Liver (tissue), 9 donors: ENCODE measurements around the gene TNFAIP3. TPM values are rescaled to one million over a fixed set of nuclear protein-coding genes. Genes with fewer than 3 reads are reported as not detected.

Experiments used
- DNase-seq: peaks from one replicate; pipeline ENCODE4 v3.0.0-alpha.2; 2017; ENCODE audit warnings: low spot score
- H3K27ac ChIP-seq, 2 donors: one replicate each; pipeline ENCODE4 v1.7.0; 2013; ENCODE audit warnings: inconsistent platforms in 2 of 2, low read length in 2 of 2, control low read depth in 1 of 2, low read depth in 1 of 2, mild to moderate bottlenecking in 1 of 2
- H3K27me3 ChIP-seq, 4 donors: one replicate each; pipeline versions ENCODE4 v1.6.1 to v1.7.0; 2013; ENCODE audit warnings: low read length in 3 of 4, inconsistent platforms in 1 of 4, mild to moderate bottlenecking in 1 of 4, moderate library complexity in 1 of 4; ENCODE audit not compliant: control insufficient read depth in 4 of 4, insufficient read depth in 4 of 4
- H3K36me3 ChIP-seq, 4 donors: one replicate each; pipeline versions ENCODE4 v1.6.1 to v1.7.0; 2013; ENCODE audit warnings: low read length in 3 of 4, mild to moderate bottlenecking in 3 of 4, low read depth in 1 of 4, moderate library complexity in 1 of 4; ENCODE audit not compliant: control insufficient read depth in 4 of 4, insufficient read depth in 3 of 4
- H3K4me1 ChIP-seq, 4 donors: one replicate each; pipeline versions ENCODE4 v1.6.1 to v1.7.0; 2013; ENCODE audit warnings: low read length in 3 of 4, mild to moderate bottlenecking in 3 of 4, moderate library complexity in 1 of 4; ENCODE audit not compliant: control insufficient read depth in 4 of 4, insufficient read depth in 4 of 4
- H3K4me3 ChIP-seq, 3 donors: one replicate each; pipeline versions ENCODE4 v1.6.1 to v1.7.0; 2013; ENCODE audit warnings: low read length in 3 of 3, control low read depth in 1 of 3, low read depth in 1 of 3, mild to moderate bottlenecking in 1 of 3
- H3K9ac ChIP-seq, 2 donors: one replicate each; pipeline ENCODE4 v1.7.0; 2013; ENCODE audit warnings: low read length in 2 of 2, mild to moderate bottlenecking in 2 of 2, moderate library complexity in 2 of 2, control low read depth in 1 of 2, low read depth in 1 of 2
- H3K9me3 ChIP-seq, 4 donors: one replicate each; pipeline versions ENCODE4 v1.6.1 to v1.7.0; 2013; ENCODE audit warnings: low read length in 3 of 4; ENCODE audit not compliant: control insufficient read depth in 4 of 4
- ATF3 ChIP-seq: IDR thresholded peaks from 2 replicates; pipeline ENCODE4 v1.6.1; 2016; ENCODE audit warnings: antibody characterized with exemption
- CTCF ChIP-seq: fragments of 150-350 bp; IDR thresholded peaks from 2 replicates; pipeline ENCODE4 v1.5.1; 2017; ENCODE audit warnings: improper control_type of control experiment, low read depth, low read length; ENCODE audit not compliant: missing input control
- EGR1 ChIP-seq, 2 donors: IDR thresholded peaks; 2 replicates each; pipeline ENCODE4 v1.6.1; 2016 to 2018; ENCODE audit warnings: antibody characterized with exemption in 2 of 2, low read depth in 2 of 2
- FOXA1 ChIP-seq: IDR thresholded peaks from 2 replicates; pipeline ENCODE4 v1.6.1; 2016; ENCODE audit warnings: antibody characterized with exemption
- GABPA ChIP-seq, 2 donors: IDR thresholded peaks in 1 of 2; conservative IDR thresholded peaks in 1 of 2; 2 replicates each; pipeline ENCODE4 v1.6.1; 2016; ENCODE audit warnings: antibody characterized with exemption in 2 of 2, mild to moderate bottlenecking in 1 of 2, moderate library complexity in 1 of 2
- HNF4A ChIP-seq, 2 donors: conservative IDR thresholded peaks; 2 replicates each; pipeline ENCODE4 v1.6.1; 2016; ENCODE audit warnings: antibody characterized with exemption in 2 of 2, mild to moderate bottlenecking in 2 of 2
- HNF4G ChIP-seq: IDR thresholded peaks from 2 replicates; pipeline ENCODE4 v1.6.1; 2016; ENCODE audit warnings: antibody characterized with exemption
- JUND ChIP-seq, 2 donors: IDR thresholded peaks; 2 replicates each; pipeline ENCODE4 v1.6.1; 2016; ENCODE audit warnings: antibody characterized with exemption in 2 of 2
- MAX ChIP-seq: IDR thresholded peaks from 2 replicates; pipeline ENCODE4 v1.6.1; 2016; ENCODE audit warnings: antibody characterized with exemption
- NR2F2 ChIP-seq: IDR thresholded peaks from 2 replicates; pipeline ENCODE4 v1.6.1; 2016; ENCODE audit warnings: antibody characterized with exemption
- RAD21 ChIP-seq, 2 donors: IDR thresholded peaks; 2 replicates each; pipeline ENCODE4 v1.6.1; 2016; ENCODE audit warnings: antibody characterized with exemption in 2 of 2, mild to moderate bottlenecking in 2 of 2
- REST ChIP-seq: IDR thresholded peaks from 2 replicates; pipeline ENCODE4 v1.6.1; 2016; ENCODE audit warnings: antibody characterized with exemption, mild to moderate bottlenecking
- RXRA ChIP-seq, 2 donors: IDR thresholded peaks; 2 replicates each; pipeline ENCODE4 v1.6.1; 2017 to 2018; ENCODE audit warnings: antibody characterized with exemption in 2 of 2, mild to moderate bottlenecking in 1 of 2
- SP1 ChIP-seq: IDR thresholded peaks from 2 replicates; pipeline ENCODE4 v1.6.1; 2018; ENCODE audit warnings: antibody characterized with exemption, mild to moderate bottlenecking
- TAF1 ChIP-seq: conservative IDR thresholded peaks from 2 replicates; pipeline ENCODE4 v1.6.1; 2016; ENCODE audit warnings: antibody characterized with exemption, mild to moderate bottlenecking
- YY1 ChIP-seq: IDR thresholded peaks from 2 replicates; pipeline ENCODE4 v1.6.1; 2016; ENCODE audit warnings: antibody characterized with exemption, mild to moderate bottlenecking
- ZBTB33 ChIP-seq: IDR thresholded peaks from 2 replicates; pipeline ENCODE4 v1.6.1; 2016; ENCODE audit warnings: antibody characterized with exemption
- WGBS: extraction: QIAGEN DNeasy Blood & Tissue Kit; methylation state at CpG from one replicate; pipeline ENCODE4 v1.1.7; 2013; 5-methylcytosine and 5-hydroxymethylcytosine counted together
- polyA plus RNA-seq, 2 donors: library from polyadenylated mRNA; stranded (reverse) in 1 of 2; unstranded in 1 of 2; fragments of 200-250 nt in 1 of 2; fragments of >200 nt in 1 of 2; fragmentation: Nextera tagmentation in 1 of 2; extraction: Ambion mirVana in 1 of 2; gene quantifications; one replicate each; pipeline versions ENCODE4 v1.2.1 to v1.2.3, GENCODE V29; 2013 to 2015
- total RNA-seq, 2 donors: library from RNA; depleted of rRNA; stranded (reverse); fragments of >200 nt; gene quantifications; one replicate each; pipeline ENCODE4 v1.2.3, GENCODE V29; 2014
- donor health status: healthy.
- donor health status: healthy.
- donor health status: healthy.
- donor health status: healthy.
- donor health status: healthy.

TNFAIP3 gene
- total and polyA plus RNA-seq, 4 donors: 4.5 to 8.0 (median 6.7) TPM

GRCh38 chr6:137879299-137879698, 12.2 kb downstream of the TNFAIP3 start:
- Histone ChIP-seq H3K27me3 (no peaks in the 10 kb centered on the region), H3K4me3 (no peak overlapping the region), H3K27ac (no peak overlapping the region), H3K9ac (no peak overlapping the region), H3K4me1 (peaks cover 0 to 1% (median under 1%) of the 10 kb centered on the region in 4 donors), H3K36me3 (peaks cover 19 to 79% (median 72%) of the 10 kb centered on the region in 4 donors), H3K9me3 (no peaks in the 10 kb centered on the region)
- TF ChIP-seq RXRA (IDR thresholded peaks at IDR 0.05): no peak
- no peak for TF ChIP-seq REST
- TF ChIP-seq HNF4A (conservative IDR thresholded peaks at IDR 0.05): no peak
- no peak for TF ChIP-seq JUND (IDR thresholded peaks at IDR 0.05)
- no peak for TF ChIP-seq ZBTB33
- no peak for TF ChIP-seq TAF1
- TF ChIP-seq EGR1 (IDR thresholded peaks at IDR 0.05; ENCODE audit: low read depth in 2 of 2): no peak
- no peak for TF ChIP-seq FOXA1
- no peak for TF ChIP-seq SP1
- TF ChIP-seq YY1: no peak
- no peak for TF ChIP-seq MAX
- TF ChIP-seq RAD21 (IDR thresholded peaks at IDR 0.05): no peak
- TF ChIP-seq ATF3: no peak
- no peak for TF ChIP-seq HNF4G
- TF ChIP-seq GABPA (IDR thresholded peaks at IDR 0.05 in 1 of 2, conservative IDR thresholded peaks at IDR 0.05 in 1 of 2): no peak
- TF ChIP-seq NR2F2: no peak
- no peak for TF ChIP-seq CTCF
- WGBS: 92% methylated on average over 7 of the region's 7 CpGs
- no peak for DNase-seq
